ENCODE measurements around the gene SIVA1. TPM values are rescaled to one million over a fixed set of nuclear protein-coding genes. Genes with fewer than 3 reads are reported as not detected.

Gene SIVA1
- polyA plus RNA-seq, 1 of the 3 experiments (the other 2 are of a cell fraction) = 137 TPM

GRCh38 chr14:104719343-104719742, 33.6 kb upstream of the SIVA1 start:
- Histone ChIP-seq H2AFZ (ENCODE audit: low read depth) (no peak overlapping the region), H4K20me1 (ENCODE audit: insufficient read depth) (peaks cover 11% of the 10 kb centered on the region; the same call in 1 of the 2 replicates), H3K9me3 (no peaks in the 10 kb centered on the region), H3K9ac (no peak overlapping the region), H3F3A (replicated peaks; ENCODE audit: insufficient read depth) (no peaks in the 10 kb centered on the region), H3K4me2 (no peak overlapping the region), H3K36me3 (replicated peaks in 1 of 2; ENCODE audit: control insufficient read depth in 1 of 2, insufficient read depth in 2 of 2, low read length in 1 of 2) (peaks cover 4 to 21% of the 10 kb centered on the region in 2 experiments), H3K4me1 (ENCODE audit: control insufficient read depth in 1 of 2, insufficient read depth in 2 of 2, low read depth in 1 of 2, low read length in 1 of 2) (peaks cover 0 to 16% of the 10 kb centered on the region in 2 experiments; a peak in 2 of 4 replicates), H3K79me2 (ENCODE audit: insufficient read depth) (no peaks in the 10 kb centered on the region), H3K9me2 (no peaks in the 10 kb centered on the region), H3K4me3 (ENCODE audit: low read depth in 2 of 2, low read length in 1 of 2) (no peak overlapping the region), H3K27ac (ENCODE audit: low read depth in 2 of 2, low read length in 1 of 2) (no peak overlapping the region; a peak in 1 of 4 replicates), H3K27me3 (ENCODE audit: insufficient read depth) (no peaks in the 10 kb centered on the region)
- ChIA-PET CTCF (interaction anchor here (2.3 kb wide), 1 partner anchor 11 kb away, joined by 16 read pairs; no protein-coding TSS in a partner anchor), POLR2A (no interaction called here)
- 92% methylated on average over 7 of the region's 15 CpGs for WGBS (ENCODE audit: low lambda C conversion rate)
- DNase-seq = no peak
- TF ChIP-seq EZH2phosphoT487 (IDR thresholded peaks at IDR 0.05; ENCODE audit: borderline replicate concordance, low read depth) (no peak), RCOR1 (IDR thresholded peaks at IDR 0.05; ENCODE audit: low read length) (no peak), TEAD4 (IDR thresholded peaks at IDR 0.05; ENCODE audit: borderline replicate concordance, insufficient read depth) (no peak), RFX5 (IDR thresholded peaks at IDR 0.05; ENCODE audit: low read length) (no peak), ELF1 (IDR thresholded peaks at IDR 0.05) (no peak)
- TF ChIP-seq, protein P1, sequence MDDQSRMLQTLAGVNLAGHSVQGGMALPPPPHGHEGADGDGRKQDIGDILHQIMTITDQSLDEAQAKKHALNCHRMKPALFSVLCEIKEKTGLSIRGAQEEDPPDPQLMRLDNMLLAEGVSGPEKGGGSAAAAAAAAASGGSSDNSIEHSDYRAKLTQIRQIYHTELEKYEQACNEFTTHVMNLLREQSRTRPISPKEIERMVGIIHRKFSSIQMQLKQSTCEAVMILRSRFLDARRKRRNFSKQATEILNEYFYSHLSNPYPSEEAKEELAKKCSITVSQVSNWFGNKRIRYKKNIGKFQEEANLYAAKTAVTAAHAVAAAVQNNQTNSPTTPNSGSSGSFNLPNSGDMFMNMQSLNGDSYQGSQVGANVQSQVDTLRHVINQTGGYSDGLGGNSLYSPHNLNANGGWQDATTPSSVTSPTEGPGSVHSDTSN (IDR thresholded peaks at IDR 0.05) = no peak
- TF ChIP-seq, protein P2, sequence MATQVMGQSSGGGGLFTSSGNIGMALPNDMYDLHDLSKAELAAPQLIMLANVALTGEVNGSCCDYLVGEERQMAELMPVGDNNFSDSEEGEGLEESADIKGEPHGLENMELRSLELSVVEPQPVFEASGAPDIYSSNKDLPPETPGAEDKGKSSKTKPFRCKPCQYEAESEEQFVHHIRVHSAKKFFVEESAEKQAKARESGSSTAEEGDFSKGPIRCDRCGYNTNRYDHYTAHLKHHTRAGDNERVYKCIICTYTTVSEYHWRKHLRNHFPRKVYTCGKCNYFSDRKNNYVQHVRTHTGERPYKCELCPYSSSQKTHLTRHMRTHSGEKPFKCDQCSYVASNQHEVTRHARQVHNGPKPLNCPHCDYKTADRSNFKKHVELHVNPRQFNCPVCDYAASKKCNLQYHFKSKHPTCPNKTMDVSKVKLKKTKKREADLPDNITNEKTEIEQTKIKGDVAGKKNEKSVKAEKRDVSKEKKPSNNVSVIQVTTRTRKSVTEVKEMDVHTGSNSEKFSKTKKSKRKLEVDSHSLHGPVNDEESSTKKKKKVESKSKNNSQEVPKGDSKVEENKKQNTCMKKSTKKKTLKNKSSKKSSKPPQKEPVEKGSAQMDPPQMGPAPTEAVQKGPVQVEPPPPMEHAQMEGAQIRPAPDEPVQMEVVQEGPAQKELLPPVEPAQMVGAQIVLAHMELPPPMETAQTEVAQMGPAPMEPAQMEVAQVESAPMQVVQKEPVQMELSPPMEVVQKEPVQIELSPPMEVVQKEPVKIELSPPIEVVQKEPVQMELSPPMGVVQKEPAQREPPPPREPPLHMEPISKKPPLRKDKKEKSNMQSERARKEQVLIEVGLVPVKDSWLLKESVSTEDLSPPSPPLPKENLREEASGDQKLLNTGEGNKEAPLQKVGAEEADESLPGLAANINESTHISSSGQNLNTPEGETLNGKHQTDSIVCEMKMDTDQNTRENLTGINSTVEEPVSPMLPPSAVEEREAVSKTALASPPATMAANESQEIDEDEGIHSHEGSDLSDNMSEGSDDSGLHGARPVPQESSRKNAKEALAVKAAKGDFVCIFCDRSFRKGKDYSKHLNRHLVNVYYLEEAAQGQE (IDR thresholded peaks at IDR 0.05; ENCODE audit: low read depth, low read length) = no peak
- TF ChIP-seq, protein P3, sequence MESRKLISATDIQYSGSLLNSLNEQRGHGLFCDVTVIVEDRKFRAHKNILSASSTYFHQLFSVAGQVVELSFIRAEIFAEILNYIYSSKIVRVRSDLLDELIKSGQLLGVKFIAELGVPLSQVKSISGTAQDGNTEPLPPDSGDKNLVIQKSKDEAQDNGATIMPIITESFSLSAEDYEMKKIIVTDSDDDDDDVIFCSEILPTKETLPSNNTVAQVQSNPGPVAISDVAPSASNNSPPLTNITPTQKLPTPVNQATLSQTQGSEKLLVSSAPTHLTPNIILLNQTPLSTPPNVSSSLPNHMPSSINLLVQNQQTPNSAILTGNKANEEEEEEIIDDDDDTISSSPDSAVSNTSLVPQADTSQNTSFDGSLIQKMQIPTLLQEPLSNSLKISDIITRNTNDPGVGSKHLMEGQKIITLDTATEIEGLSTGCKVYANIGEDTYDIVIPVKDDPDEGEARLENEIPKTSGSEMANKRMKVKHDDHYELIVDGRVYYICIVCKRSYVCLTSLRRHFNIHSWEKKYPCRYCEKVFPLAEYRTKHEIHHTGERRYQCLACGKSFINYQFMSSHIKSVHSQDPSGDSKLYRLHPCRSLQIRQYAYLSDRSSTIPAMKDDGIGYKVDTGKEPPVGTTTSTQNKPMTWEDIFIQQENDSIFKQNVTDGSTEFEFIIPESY (IDR thresholded peaks at IDR 0.05; ENCODE audit: borderline replicate concordance, low read depth) = no peak
